H9 (cell line): ENCODE results near the gene TSC2. TPM values are rescaled to one million over a fixed set of nuclear protein-coding genes. Genes with fewer than 3 reads are reported as not detected.

Source experiments
- DNase-seq: peaks from one replicate; pipeline ENCODE4 v3.0.0-alpha.2; 2017
- H2AFZ ChIP-seq: one replicate; pipeline ENCODE4 v1.6.1; 2013; ENCODE audit warnings: mild to moderate bottlenecking, low read length, control low read depth, moderate library complexity
- H2AK5ac ChIP-seq: 2 replicates; pipeline ENCODE4 v1.6.1; 2013; ENCODE audit warnings: low read length, control low read depth, mixed read lengths; ENCODE audit not compliant: insufficient read length
- H2BK120ac ChIP-seq: one replicate; pipeline ENCODE4 v1.6.1; 2013; ENCODE audit warnings: low read depth, mild to moderate bottlenecking, low read length, control low read depth, inconsistent platforms; ENCODE audit not compliant: poor library complexity, severe bottlenecking
- H2BK12ac ChIP-seq: 2 replicates; pipeline ENCODE4 v1.6.1; 2013; ENCODE audit warnings: low read length, control low read depth, mixed read lengths, low read depth; ENCODE audit not compliant: insufficient read length
- H2BK15ac ChIP-seq: 2 replicates; pipeline ENCODE4 v1.6.1; 2013; ENCODE audit warnings: low read depth, low read length, control low read depth
- H2BK20ac ChIP-seq: one replicate; pipeline ENCODE4 v1.6.1; 2013; ENCODE audit warnings: low read depth, mild to moderate bottlenecking, low read length, control low read depth, inconsistent platforms; ENCODE audit not compliant: poor library complexity, severe bottlenecking
- H2BK5ac ChIP-seq: 2 replicates; pipeline ENCODE4 v1.6.1; 2013; ENCODE audit warnings: low read length, control low read depth, mixed read lengths; ENCODE audit not compliant: insufficient read length
- H3K14ac ChIP-seq: 2 replicates; pipeline ENCODE4 v1.6.1; 2013; ENCODE audit warnings: low read length, control low read depth; ENCODE audit not compliant: insufficient read depth
- H3K18ac ChIP-seq: 2 replicates; pipeline ENCODE4 v1.6.1; 2013; ENCODE audit warnings: low read depth, mild to moderate bottlenecking, mixed read lengths, low read length, control low read depth; ENCODE audit not compliant: insufficient read length
- H3K23ac ChIP-seq: 2 replicates; pipeline ENCODE4 v1.6.1; 2013; ENCODE audit warnings: low read length, control low read depth, mixed read lengths, low read depth; ENCODE audit not compliant: insufficient read length
- H3K23me2 ChIP-seq: 2 replicates; pipeline ENCODE4 v1.6.1; 2013; ENCODE audit warnings: low read depth, mild to moderate bottlenecking, mixed read lengths, low read length, control low read depth; ENCODE audit not compliant: insufficient read length, poor library complexity, severe bottlenecking
- H3K27ac ChIP-seq: 2 replicates; pipeline ENCODE4 v1.5.1; 2013; ENCODE audit warnings: low read length, control low read depth, mixed read lengths, low read depth; ENCODE audit not compliant: insufficient read length
- H3K27me3 ChIP-seq: 2 replicates; pipeline ENCODE4 v1.6.1; 2013; ENCODE audit warnings: low read length, control low read depth, inconsistent platforms; ENCODE audit not compliant: insufficient read depth
- H3K4ac ChIP-seq: 2 replicates; pipeline ENCODE4 v1.6.1; 2013; ENCODE audit warnings: low read depth, mild to moderate bottlenecking, control low read depth, inconsistent platforms, low read length, moderate library complexity
- H3K4me1 ChIP-seq: 2 replicates; pipeline ENCODE4 v1.6.1; 2013; ENCODE audit warnings: low read length, control low read depth, inconsistent platforms; ENCODE audit not compliant: insufficient read depth
- H3K4me2 ChIP-seq: 2 replicates; pipeline ENCODE4 v1.6.1; 2013; ENCODE audit warnings: low read length, control low read depth, mixed read lengths; ENCODE audit not compliant: insufficient read length, insufficient read depth
- H3K56ac ChIP-seq: 2 replicates; pipeline ENCODE4 v1.6.1; 2013; ENCODE audit warnings: low read depth, mild to moderate bottlenecking, mixed read lengths, low read length, control low read depth; ENCODE audit not compliant: insufficient read length
- H3K79me1 ChIP-seq: 2 replicates; pipeline ENCODE4 v1.6.1; 2013; ENCODE audit warnings: low read depth, mild to moderate bottlenecking, moderate library complexity, low read length, control low read depth, inconsistent platforms; ENCODE audit not compliant: insufficient read depth, poor library complexity, severe bottlenecking
- H3K79me2 ChIP-seq: 2 replicates; pipeline ENCODE4 v1.6.1; 2013; ENCODE audit warnings: low read length, control low read depth, inconsistent platforms; ENCODE audit not compliant: insufficient read depth
- H3K9ac ChIP-seq: 2 replicates; pipeline ENCODE4 v1.6.1; 2013; ENCODE audit warnings: low read length, control low read depth, mixed read lengths; ENCODE audit not compliant: insufficient read length; ENCODE audit errors: extremely low read depth
- H3K9me3 ChIP-seq: one replicate; pipeline ENCODE4 v1.6.1; 2013; ENCODE audit warnings: low read depth, low read length, inconsistent platforms; ENCODE audit not compliant: control insufficient read depth
- H3T11ph ChIP-seq: one replicate; pipeline ENCODE4 v1.6.1; 2013; ENCODE audit warnings: mild to moderate bottlenecking, low read length, control low read depth, inconsistent platforms
- H4K20me1 ChIP-seq: one replicate; pipeline ENCODE4 v1.6.1; 2013; ENCODE audit not compliant: control insufficient read depth, insufficient read length, insufficient read depth
- H4K5ac ChIP-seq: 2 replicates; pipeline ENCODE4 v1.6.1; 2013; ENCODE audit warnings: low read depth, mild to moderate bottlenecking, mixed read lengths, low read length, control low read depth; ENCODE audit not compliant: insufficient read length
- H4K8ac ChIP-seq: replicated peaks from 2 replicates; pipeline ENCODE4 v1.6.1; 2013; ENCODE audit warnings: low read length, control low read depth, mixed read lengths, low read depth; ENCODE audit not compliant: insufficient read length
- H4K91ac ChIP-seq: 2 replicates; pipeline ENCODE4 v1.6.1; 2013; ENCODE audit warnings: low read depth, mild to moderate bottlenecking, moderate library complexity, mixed read lengths, low read length, control low read depth; ENCODE audit not compliant: insufficient read length
- H3K27ac Mint-ChIP-seq, 3 experiments: 2 replicates in 2 of 3; 3 replicates in 1 of 3; pipeline ENCODE4 v1.8.0; 2020 to 2021; ENCODE audit warnings: mixed read lengths in 3 of 3, mild to moderate bottlenecking in 1 of 3, moderate library complexity in 1 of 3
- H3K27me3 Mint-ChIP-seq: 2 replicates; pipeline ENCODE4 v1.8.0; 2021; ENCODE audit warnings: low read depth, mild to moderate bottlenecking, moderate library complexity, mixed read lengths
- H3K36me3 Mint-ChIP-seq, 3 experiments: 2 replicates in 2 of 3; 3 replicates in 1 of 3; pipeline ENCODE4 v1.8.0; 2020 to 2021; ENCODE audit warnings: low read depth in 3 of 3, mixed read lengths in 3 of 3; ENCODE audit not compliant: insufficient read depth in 1 of 3
- H3K4me1 Mint-ChIP-seq, 2 experiments: 2 replicates each; pipeline ENCODE4 v1.8.0; 2020; ENCODE audit warnings: mixed read lengths in 2 of 2
- H3K4me3 Mint-ChIP-seq, 2 experiments: 2 replicates in 1 of 2; 3 replicates in 1 of 2; pipeline ENCODE4 v1.8.0; 2020 to 2021; ENCODE audit warnings: mild to moderate bottlenecking in 2 of 2, mixed read lengths in 2 of 2, moderate library complexity in 1 of 2
- H3K9me3 Mint-ChIP-seq, 2 experiments: 2 replicates in 1 of 2; 3 replicates in 1 of 2; pipeline ENCODE4 v1.8.0; 2020; ENCODE audit warnings: mild to moderate bottlenecking in 2 of 2, mixed read lengths in 2 of 2, moderate library complexity in 1 of 2
- WGBS: extraction: QIAGEN DNeasy Blood & Tissue Kit; methylation state at CpG from one replicate; pipeline ENCODE4 v1.1.7; 2013; ENCODE audit warnings: missing lambda C conversion rate, low lambda C conversion rate, mixed read lengths; ENCODE audit not compliant: insufficient read length; ENCODE audit errors: extremely low coverage; 5-methylcytosine and 5-hydroxymethylcytosine counted together
- total RNA-seq: library from RNA; stranded (reverse); gene quantifications from 2 replicates; pipeline ENCODE4 v1.2.1, GENCODE V29; 2021
- TF ChIP-seq, protein P1 (sequence below): fragments of 200-600 bp; sonication (generic); conservative IDR thresholded peaks from 3 replicates; pipeline ENCODE4 v1.8.0; 2021; ENCODE audit warnings: antibody characterized with exemption, mild to moderate bottlenecking

TSC2 gene
- total RNA-seq, 1 experiment from 2014 or later, result 122 TPM

DNA sequence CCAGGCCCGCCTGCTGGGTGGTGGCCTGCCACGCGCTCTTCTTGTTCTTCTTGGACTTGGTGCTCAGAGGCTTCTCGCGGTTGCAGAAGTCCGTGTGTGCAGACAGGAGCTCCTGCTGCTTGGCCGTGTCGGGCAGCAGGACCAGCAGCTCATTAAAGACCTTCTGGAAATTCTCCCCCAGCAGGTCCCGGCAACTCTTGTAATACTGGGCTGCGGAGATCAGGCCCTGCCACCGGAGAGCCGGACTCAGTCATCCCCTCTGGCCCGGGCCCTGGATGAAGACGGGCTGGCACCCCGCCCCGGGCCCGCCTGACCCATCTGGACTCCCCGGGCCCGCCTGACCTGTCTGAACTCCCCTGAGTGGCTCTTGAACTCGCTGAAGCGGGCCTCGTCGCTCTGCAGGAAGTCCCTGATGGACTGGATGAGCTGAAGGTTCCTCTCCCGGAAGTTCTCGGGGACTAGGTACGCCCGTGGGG is 49.4 kb upstream of the TSC2 start:
- H4K5ac ChIP-seq, result no peak overlapping the region
- no peaks in the 10 kb centered on the region for H3K4me1 ChIP-seq
- H3T11ph ChIP-seq, result no peak overlapping the region
- H3K4me2 ChIP-seq, result no peak overlapping the region
- no peaks in the 10 kb centered on the region for H4K20me1 ChIP-seq
- no peak for DNase-seq
- H3K18ac ChIP-seq, result no peak overlapping the region
- H3K79me2 ChIP-seq, result no peaks in the 10 kb centered on the region
- H2AFZ ChIP-seq, result no peak overlapping the region
- WGBS, result no CpG with 5 or more reads among the region's 27 CpGs
- no peak overlapping the region for H3K9ac ChIP-seq
- Mint-ChIP-seq H3K27me3 (peaks cover 5% of the 10 kb centered on the region; the same call in 1 of the 2 replicates), H3K4me1 (no peaks in the 10 kb centered on the region), H3K36me3 (peaks cover 18 to 48% (median 44%) of the 10 kb centered on the region in 3 experiments), H3K9me3 (no peaks in the 10 kb centered on the region), H3K27ac (no peak overlapping the region; a peak in 1 of 7 replicates), H3K4me3 (no peak overlapping the region)
- H2BK120ac ChIP-seq, result no peak overlapping the region
- H3K9me3 ChIP-seq, result no peaks in the 10 kb centered on the region
- H3K27ac ChIP-seq, result no peak overlapping the region
- H2BK20ac ChIP-seq, result no peak overlapping the region
- no peak overlapping the region for H3K23ac ChIP-seq
- H2BK12ac ChIP-seq, result no peak overlapping the region
- no peak overlapping the region for H3K56ac ChIP-seq
- H2BK15ac ChIP-seq, result no peak overlapping the region
- H2BK5ac ChIP-seq, result no peak overlapping the region
- H2AK5ac ChIP-seq, result no peak overlapping the region
- H4K91ac ChIP-seq, result no peak overlapping the region
- H3K79me1 ChIP-seq, result peaks cover 3% of the 10 kb centered on the region
- H3K27me3 ChIP-seq, result no peaks in the 10 kb centered on the region
- TF ChIP-seq, protein P1, sequence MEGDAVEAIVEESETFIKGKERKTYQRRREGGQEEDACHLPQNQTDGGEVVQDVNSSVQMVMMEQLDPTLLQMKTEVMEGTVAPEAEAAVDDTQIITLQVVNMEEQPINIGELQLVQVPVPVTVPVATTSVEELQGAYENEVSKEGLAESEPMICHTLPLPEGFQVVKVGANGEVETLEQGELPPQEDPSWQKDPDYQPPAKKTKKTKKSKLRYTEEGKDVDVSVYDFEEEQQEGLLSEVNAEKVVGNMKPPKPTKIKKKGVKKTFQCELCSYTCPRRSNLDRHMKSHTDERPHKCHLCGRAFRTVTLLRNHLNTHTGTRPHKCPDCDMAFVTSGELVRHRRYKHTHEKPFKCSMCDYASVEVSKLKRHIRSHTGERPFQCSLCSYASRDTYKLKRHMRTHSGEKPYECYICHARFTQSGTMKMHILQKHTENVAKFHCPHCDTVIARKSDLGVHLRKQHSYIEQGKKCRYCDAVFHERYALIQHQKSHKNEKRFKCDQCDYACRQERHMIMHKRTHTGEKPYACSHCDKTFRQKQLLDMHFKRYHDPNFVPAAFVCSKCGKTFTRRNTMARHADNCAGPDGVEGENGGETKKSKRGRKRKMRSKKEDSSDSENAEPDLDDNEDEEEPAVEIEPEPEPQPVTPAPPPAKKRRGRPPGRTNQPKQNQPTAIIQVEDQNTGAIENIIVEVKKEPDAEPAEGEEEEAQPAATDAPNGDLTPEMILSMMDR, result no peak
- no peak overlapping the region for H3K14ac ChIP-seq
- H3K23me2 ChIP-seq, result no peaks in the 10 kb centered on the region
- no peak overlapping the region for H3K4ac ChIP-seq
- no peak overlapping the region for H4K8ac ChIP-seq
